Heart right ventricle (tissue), 16 donors: ENCODE results near the gene NPAS3. TPM values are rescaled to one million over a fixed set of nuclear protein-coding genes. Genes with fewer than 3 reads are reported as not detected.

Experiments
- ATAC-seq, 8 donors: fragments of 200-7000 bp; cut with Tn5 transposase; one replicate each; pipeline ENCODE4 v1.9.1; 2020; ENCODE audit warnings: mild to moderate bottlenecking in 8 of 8, moderate library complexity in 8 of 8, moderate number of reproducible peaks in 1 of 8
- DNase-seq, 2 donors: peaks; one replicate each; pipeline ENCODE4 v3.0.0-alpha.2; 2020
- H3K27ac ChIP-seq, 10 donors: fragments of 200-600 bp; sonication (generic) in 2 of 10; one replicate each; pipeline versions ENCODE4 v1.5.0 to v1.8.0; 2020 to 2022; ENCODE audit warnings: mild to moderate bottlenecking in 3 of 10
- H3K27me3 ChIP-seq, 7 donors: fragments of 200-600 bp; one replicate each; pipeline ENCODE4 v1.8.0; 2021 to 2022; ENCODE audit warnings: mild to moderate bottlenecking in 2 of 7
- H3K36me3 ChIP-seq, 9 donors: fragments of 200-600 bp; sonication (generic) in 1 of 9; one replicate each; pipeline versions ENCODE4 v1.5.0 to v1.8.0; 2020 to 2022; ENCODE audit warnings: mild to moderate bottlenecking in 2 of 9
- H3K4me1 ChIP-seq, 9 donors: fragments of 200-600 bp; sonication (generic) in 1 of 9; one replicate each; pipeline versions ENCODE4 v1.5.0 to v1.8.0; 2020 to 2022; ENCODE audit warnings: mild to moderate bottlenecking in 4 of 9
- H3K4me3 ChIP-seq, 10 donors: fragments of 200-600 bp; sonication (generic) in 2 of 10; one replicate each; pipeline versions ENCODE4 v1.5.0 to v1.8.0; 2020 to 2022; ENCODE audit warnings: mild to moderate bottlenecking in 7 of 10, moderate library complexity in 2 of 10
- H3K9me3 ChIP-seq, 11 donors: fragments of 200-600 bp in 10 of 11; sonication (generic) in 2 of 11; one replicate each; pipeline versions ENCODE4 v1.5.0 to v1.8.0; 2013 to 2022; ENCODE audit warnings: mild to moderate bottlenecking in 2 of 11, control low read depth in 1 of 11, moderate library complexity in 1 of 11
- CTCF ChIP-seq, 9 donors: fragments of 200-600 bp; sonication (generic) in 2 of 9; IDR thresholded peaks; one replicate each; pipeline versions ENCODE4 v1.5.0 to v1.8.0; 2021 to 2022; ENCODE audit warnings: antibody characterized with exemption in 9 of 9, mild to moderate bottlenecking in 5 of 9, moderate library complexity in 1 of 9
- WGBS, 2 donors: extraction: QIAGEN DNeasy Blood & Tissue Kit; methylation state at CpG; one replicate each; pipeline ENCODE4 v1.1.7; 2013; ENCODE audit warnings: inconsistent platforms in 1 of 2; 5-methylcytosine and 5-hydroxymethylcytosine counted together
- intact Hi-C, 10 donors: fragments of 100-400 bp; cut with DNase I; formaldehyde crosslinking; loops; one replicate each; pipeline versions ENCODE4 v1.11.1 to v1.14.2; 2022
- polyA plus RNA-seq, 2 donors: library from polyadenylated mRNA; stranded (reverse); fragments of 200-250 nt; gene quantifications; one replicate each; pipeline ENCODE4 v1.2.3, GENCODE V29; 2013
- total RNA-seq, 10 donors: library from RNA; stranded (reverse); fragmentation: NEBNext Ultra II Directional in 3 of 10; extraction: Animal tissue kit (Norgen Biotek cat#: 25700) in 3 of 10; gene quantifications; one replicate each; pipeline versions ENCODE4 v1.2.1 to v1.2.4, GENCODE V29; 2021 to 2023
- donor health status: Arrhythmogenic right ventricular cardiomyopathy.
- donor health status: ischemic (EF 13 %, LVEDD 7.1; RV severe dilation, severe dysfunction).
- donor health status: healthy with polysubstance abuse.
- donor health status: DM: no; HTN: yes; CAD: no.
- donor health status: DM: no; HTN: no; CAD: no.
- donor health status: ischemic (EF 25% LVEDD 6.9; RV normal size, moderate dysfunction).
- donor health status: ischemic (EF 25% LVEDD 5.7; RV mildly dilated, moderate dysfunction).
- donor health status: healthy.
- donor health status: DM: yes; HTN: yes; CAD: no.
- donor health status: Ischemic cardiomyopathy.
- donor health status: ischemic (EF 35%, LVEDD 5.7; RV mildly dilated, moderate dysfunction).
- donor health status: nonischemic (EF 11% LVEDD 7.7; RV severe dilation, severe dysfunction).
- donor health status: DM: yes; HTN: yes; CAD: no.
- donor health status: PGD.
- donor health status: ischemic (EF 29% LVEDD 5.4; RV normal size, mild dysfunction).
- donor health status: nonischemic (EF 23%, LVEDD 6.1; RV moderate dilation, normal function).

Gene NPAS3
- total and polyA plus RNA-seq, 12 donors = 0.12 to 2.8 (median 0.99) TPM

DNA sequence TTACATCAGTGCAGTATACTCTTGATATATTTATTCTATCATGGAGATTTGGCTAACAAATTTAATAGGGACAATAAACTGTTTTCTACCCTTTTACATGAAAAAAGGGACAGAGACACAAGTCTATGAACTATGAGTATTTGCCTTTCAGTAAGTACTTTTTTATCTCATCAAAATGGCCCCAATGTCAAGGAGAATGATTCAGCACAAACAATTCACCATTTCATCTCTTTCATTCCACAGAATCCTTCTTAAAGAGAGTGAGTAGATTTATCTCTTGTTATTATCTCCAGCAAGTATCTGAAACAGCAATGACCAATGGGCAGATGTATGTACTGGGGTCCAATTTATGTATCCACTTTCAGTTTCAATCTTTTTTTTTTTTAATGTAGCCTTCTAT lies 447.5 kb downstream of the NPAS3 start:
- no peaks in the 10 kb centered on the region for H3K9me3 ChIP-seq
- H3K36me3 ChIP-seq = no peaks in the 10 kb centered on the region
- TF ChIP-seq CTCF (IDR thresholded peaks at IDR 0.05) = no peak
- no peak overlapping the region for H3K4me3 ChIP-seq
- H3K4me1 ChIP-seq = no peaks in the 10 kb centered on the region
- no peak for ATAC-seq
- intact Hi-C loops = no loop called here
- H3K27me3 ChIP-seq = peaks cover 0 to 4% (median 0%) of the 10 kb centered on the region in 7 donors
- no peak overlapping the region for H3K27ac ChIP-seq
- DNase-seq = no peak

DNA sequence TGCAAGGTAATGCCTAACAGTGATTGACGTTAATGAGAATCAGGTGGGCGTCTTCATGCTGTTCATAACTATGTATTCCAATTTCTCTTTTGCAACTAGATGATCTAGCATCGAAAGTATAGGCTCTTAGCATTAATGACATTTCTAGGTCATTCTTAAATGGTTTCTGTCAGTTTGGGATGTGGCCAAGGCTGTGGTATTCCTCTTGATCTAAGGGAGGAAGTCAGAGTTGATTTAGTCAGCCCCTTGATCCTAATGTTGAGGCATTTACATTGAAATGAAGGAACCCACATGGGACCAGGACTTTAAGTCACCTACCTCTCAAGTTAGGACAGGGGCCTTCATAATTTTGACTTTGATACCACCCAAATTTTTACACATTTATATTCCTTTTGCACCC lies 448.1 kb downstream of the NPAS3 start:
- no peak for TF ChIP-seq CTCF (IDR thresholded peaks at IDR 0.05)
- 81 to 82% methylated on average over 3 of the region's 3 CpGs for WGBS, 2 donors
- DNase-seq = no peak
- Histone ChIP-seq H3K4me1 (no peaks in the 10 kb centered on the region), H3K36me3 (no peaks in the 10 kb centered on the region), H3K9me3 (no peaks in the 10 kb centered on the region), H3K27me3 (peaks cover 0 to 4% (median 0%) of the 10 kb centered on the region in 7 donors), H3K4me3 (no peak overlapping the region), H3K27ac (no peak overlapping the region)
- ATAC-seq = no peak
- intact Hi-C loops = no loop called here

GRCh38 chr14:33390335-33390734 lies 451.7 kb downstream of the NPAS3 start:
- no peak for ATAC-seq
- peaks cover 0 to 4% (median 0%) of the 10 kb centered on the region in 7 donors for H3K27me3 ChIP-seq
- intact Hi-C loops = no loop called here

DNA sequence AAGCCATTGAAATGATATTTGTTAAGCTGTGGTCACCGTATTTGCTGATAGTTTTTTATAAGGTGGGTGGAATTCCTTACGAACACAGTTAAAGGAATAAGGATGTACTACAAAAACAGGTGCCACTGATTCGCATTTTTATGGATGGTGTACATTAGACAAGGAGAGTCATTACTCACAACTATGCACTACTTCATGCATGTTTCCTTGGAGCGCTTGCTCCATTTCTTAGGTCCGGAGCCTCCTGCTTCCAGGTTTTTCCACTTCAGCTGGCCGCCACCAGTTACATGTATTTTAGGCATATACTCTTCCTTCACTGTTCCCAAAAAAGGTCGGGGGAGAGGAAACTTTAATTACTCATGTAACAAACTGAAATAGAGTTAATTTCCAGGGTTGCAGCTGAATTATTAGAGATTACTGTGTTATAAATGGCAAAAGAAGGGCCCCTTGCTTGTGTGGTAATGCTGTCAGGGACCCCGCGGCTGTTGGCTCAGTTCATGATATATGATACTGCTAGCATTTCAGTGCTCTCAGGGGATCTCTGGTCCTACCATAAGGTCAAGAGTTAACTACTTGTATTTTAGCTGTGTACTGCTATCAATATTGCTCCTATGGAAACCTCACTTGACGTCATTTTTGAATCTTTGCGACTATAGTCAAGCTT lies 454.7 kb downstream of the NPAS3 start:
- H3K36me3 ChIP-seq = no peaks in the 10 kb centered on the region
- H3K4me3 ChIP-seq = no peak overlapping the region
- no peaks in the 10 kb centered on the region for H3K4me1 ChIP-seq
- no peaks in the 10 kb centered on the region for H3K9me3 ChIP-seq
- no peaks in the 10 kb centered on the region for H3K27me3 ChIP-seq
- no peak for TF ChIP-seq CTCF (IDR thresholded peaks at IDR 0.05)
- DNase-seq = no peak
- intact Hi-C loops = loop anchor here in 1 of 10 donors (1.0 kb wide), 1 partner anchor 10 kb away; no protein-coding TSS in a partner anchor
- H3K27ac ChIP-seq = no peak overlapping the region
- 70 to 76% methylated on average over 11 of the region's 11 CpGs for WGBS, 2 donors
- ATAC-seq = no peak

More at GRCh38 chr14:33390335-33390734, 451.7 kb downstream of the NPAS3 start:
- Histone ChIP-seq H3K9me3 (no peaks in the 10 kb centered on the region), H3K4me1 (no peaks in the 10 kb centered on the region), H3K4me3 (no peak overlapping the region), H3K27ac (no peak overlapping the region), H3K36me3 (no peaks in the 10 kb centered on the region)
- TF ChIP-seq CTCF (IDR thresholded peaks at IDR 0.05) = no peak
- DNase-seq = no peak
- 75 to 81% methylated on average over 2 of the region's 2 CpGs for WGBS, 2 donors
